Stimulated activated CD8-positive, alpha-beta memory T cell treated with anti-CD3 and anti-CD28 coated beads, Interleukin-2, amount 100 ng/mL, for 48 hours (primary cell): ENCODE results near the gene YPEL5.

Experiments
- DNase-seq, 2 donors: peaks; one replicate each; pipeline ENCODE4 v3.0.0-alpha.2; 2020; ENCODE audit warnings: low read depth in 2 of 2

YPEL5 gene

DNA sequence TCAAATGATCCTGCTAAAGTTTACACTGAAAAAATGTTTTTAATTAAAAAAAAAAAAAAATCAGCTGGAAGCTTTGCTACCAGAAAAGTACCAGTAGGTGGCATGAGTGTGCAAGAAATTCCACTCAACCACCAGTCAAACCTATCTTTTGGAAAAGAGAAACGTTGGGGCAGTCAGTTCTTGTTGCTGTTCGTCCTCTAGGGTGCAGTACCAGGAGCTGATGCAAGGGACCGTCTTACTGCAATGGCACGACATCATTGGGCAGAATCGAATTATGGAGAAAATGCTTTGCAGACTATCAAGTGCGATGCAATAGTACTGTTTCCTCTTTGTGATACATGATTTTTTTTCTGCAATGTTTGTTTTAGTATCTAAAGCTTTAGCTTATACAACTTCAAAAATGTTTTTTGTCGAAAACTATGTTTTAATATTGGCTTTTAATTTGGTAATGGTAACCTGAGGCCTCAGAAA lies 18.3 kb downstream of the YPEL5 start:
- no peak for DNase-seq

DNA sequence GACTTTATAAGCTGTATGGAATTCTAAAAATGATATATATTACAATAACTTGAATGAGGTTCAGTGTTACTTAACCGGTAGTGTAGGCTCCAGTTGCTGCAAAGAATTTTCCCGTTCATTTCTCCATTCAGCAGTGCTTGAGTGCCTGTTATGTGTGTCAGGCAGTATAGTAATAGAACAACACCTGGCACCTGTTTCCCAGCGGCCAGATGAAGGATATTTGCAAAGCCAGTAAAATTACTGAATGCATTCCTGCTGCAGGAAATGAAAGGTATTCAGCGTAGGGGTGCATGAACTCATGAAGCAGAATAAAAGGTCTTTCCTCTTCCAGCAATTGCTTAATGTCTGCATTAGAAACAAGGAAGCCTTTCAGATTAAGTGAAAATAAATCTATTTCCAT lies 18.8 kb downstream of the YPEL5 start:
- no peak for DNase-seq

GRCh38 chr2:30172627-30173026 lies 25.8 kb downstream of the YPEL5 start:
- DNase-seq: no peak

DNA sequence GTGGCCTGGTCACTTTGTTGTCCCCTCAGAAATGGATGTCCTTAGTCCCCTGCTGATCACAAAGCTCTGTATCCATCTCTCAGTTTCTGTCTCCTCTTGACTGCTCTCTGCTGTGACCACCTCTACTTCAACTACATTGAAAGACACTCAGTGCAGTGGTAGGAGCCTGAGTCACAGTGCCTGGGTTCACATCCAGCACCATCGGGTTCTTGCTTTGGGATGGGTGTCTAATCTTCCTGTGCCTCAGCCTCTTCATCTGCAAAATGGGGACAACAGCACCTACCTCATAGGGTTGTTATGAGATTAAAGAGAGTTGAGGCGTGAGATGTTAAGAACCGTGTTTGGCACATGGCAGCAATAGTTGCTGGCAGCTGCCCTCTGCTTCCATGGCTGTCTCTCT lies 30.6 kb downstream of the YPEL5 start:
- DNase-seq: no peak

GRCh38 chr2:30177956-30178355 lies 31.1 kb downstream of the YPEL5 start:
- DNase-seq: no peak

DNA sequence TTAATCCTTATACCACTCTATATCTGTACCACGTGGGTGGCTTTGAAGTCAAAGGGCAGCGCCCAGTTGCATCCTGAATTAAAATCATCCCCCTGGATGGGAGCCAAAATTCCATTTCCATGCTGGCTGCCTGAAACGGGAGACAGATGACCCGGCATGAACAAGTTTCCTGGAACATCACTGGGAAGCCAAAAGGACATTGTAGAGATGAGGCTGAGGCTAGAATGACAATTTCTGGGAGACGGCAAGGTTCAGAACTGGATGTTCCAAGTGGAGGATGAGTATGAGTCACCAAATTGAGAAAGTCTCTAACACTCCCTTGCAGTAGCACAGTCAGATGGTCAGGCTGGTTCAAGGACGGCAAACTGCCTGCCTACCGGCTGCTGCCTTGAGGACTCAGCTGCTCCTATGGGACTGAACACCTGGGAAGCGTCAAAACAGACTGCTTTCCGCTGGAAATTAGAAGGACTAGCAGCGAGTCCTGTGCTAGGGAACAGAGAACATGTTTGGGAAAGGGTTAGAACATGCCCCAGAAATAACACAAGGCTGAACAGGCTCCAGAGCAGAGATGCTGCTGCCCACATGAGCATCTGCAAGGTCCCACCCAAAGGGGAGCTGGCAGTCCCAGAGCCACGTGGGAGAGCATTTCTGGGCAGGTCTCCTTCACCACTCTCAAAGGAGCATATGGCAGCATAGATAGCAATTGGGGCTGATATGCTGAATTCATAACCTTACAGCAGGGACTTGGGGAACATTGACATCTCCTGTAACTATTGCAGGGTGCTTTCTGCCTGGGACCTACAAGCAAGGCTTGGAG lies 32.0 kb downstream of the YPEL5 start:
- no peak for DNase-seq

GRCh38 chr2:30179536-30179935 lies 32.7 kb downstream of the YPEL5 start:
- DNase-seq: no peak

DNA sequence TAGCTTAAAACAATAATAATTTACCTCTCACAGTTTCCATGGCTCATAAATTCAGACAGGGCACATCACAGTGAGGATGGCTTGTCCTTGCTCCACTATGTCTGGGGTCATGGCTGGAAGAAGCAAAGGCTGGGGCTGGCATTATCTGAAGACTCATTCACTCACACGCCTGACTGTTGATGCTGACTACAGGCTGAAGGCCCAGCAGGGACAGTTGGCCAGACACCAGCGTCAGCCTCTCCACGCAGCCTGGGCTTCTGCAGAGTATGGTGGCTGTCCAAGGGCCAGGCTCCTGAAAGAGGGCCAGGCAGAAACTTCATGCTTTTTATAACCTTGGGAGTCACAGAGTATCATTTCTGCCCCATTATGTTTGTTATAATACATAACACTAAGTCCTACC lies 33.4 kb downstream of the YPEL5 start:
- DNase-seq: no peak

GRCh38 chr2:30181176-30181575 lies 34.4 kb downstream of the YPEL5 start:
- DNase-seq: no peak

DNA sequence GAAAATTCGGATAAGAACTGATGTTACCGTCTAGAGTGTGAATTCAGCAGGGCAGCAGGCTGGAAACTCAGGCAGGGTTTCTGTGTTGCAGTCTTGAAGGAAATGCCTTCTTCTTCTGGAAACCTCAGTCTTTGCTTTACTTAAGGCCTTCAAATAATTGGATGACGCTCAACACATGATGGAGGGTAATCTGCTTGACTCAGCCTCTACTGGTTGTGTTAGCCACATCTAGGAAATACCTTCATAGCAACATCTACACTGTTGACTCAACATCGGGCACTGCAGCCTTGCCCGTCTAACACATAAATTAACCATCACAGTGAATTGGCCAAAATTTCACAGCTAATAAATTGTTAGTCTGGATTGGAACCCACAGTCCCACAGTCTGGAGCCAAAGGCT lies 37.2 kb downstream of the YPEL5 start:
- no peak for DNase-seq

GRCh38 chr2:30185178-30185577 lies 38.4 kb downstream of the YPEL5 start:
- DNase-seq: no peak

- no peak for DNase-seq
These were observed 41.5 kb downstream of the YPEL5 start for GRCh38 chr2:30188292-30188691.

DNA sequence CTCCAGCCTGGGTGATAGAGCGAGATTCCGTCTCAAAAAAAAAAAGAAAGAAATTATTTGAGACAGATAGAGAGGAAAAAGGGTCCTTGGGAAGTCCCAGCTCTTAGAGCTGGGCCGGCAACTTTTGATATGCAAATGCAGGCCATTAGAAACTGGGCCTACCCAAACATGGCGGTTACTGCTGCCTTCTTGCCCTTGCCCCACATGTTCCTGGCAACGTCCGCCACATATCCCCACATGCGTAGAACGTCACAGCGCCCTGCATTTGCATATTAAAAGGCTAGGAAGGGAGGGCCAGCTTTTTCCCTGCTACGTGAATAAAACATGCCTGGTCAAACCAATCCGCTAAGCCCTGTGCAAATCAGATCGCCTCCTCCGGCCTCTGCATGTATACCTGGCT lies 43.8 kb downstream of the YPEL5 start:
- DNase-seq: no peak

DNA sequence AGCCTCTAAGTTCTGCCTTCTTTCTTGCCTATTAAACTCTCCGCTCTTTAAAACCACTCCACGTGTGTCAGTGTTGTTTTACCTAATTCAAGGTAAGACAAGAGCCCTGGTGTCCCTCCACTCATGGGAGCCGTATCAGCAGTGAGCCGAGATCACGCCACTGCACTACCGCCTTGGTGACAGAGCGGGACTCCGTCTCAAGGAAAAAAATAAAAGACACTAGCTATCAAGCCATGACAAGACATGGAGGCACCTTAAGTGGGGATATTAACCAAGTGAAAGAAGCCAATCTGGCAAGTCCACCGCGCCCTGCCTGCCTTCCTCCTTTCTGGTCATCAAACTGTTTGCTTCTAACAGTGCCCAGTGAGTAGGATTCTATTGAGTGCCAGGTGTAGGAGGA lies 44.3 kb downstream of the YPEL5 start:
- no peak for DNase-seq

GRCh38 chr2:30191819-30192271 lies 45.0 kb downstream of the YPEL5 start:
- DNase-seq: no peak

GRCh38 chr2:30192314-30192713 lies 45.5 kb downstream of the YPEL5 start:
- DNase-seq: no peak

DNA sequence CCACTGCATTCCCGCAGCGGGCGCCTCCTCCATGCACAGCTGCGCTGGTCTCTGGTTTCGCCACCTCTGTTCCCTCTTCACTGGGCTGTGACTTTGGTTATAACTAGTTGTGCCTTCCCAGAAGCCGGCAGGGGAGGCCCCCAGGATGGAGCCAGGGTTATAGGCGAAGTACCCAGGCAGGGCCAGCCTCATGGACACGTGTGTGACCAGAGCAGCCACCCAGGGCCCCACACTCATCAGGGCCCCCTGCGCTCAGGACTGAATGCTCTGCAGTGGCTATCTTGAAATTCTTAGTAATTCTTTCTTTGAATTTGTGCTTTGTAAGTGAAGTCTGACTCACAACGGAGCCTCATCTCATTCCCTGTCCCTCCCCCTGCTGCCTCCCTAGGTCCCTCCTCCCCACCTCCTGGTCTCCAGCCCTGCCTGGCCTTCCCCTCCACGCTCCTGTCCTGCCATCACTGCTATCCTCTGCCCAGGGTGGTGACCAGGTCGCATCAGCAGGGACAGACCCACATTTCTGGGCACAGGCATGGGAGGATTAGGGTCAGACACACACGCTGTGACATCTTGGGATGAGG lies 46.4 kb downstream of the YPEL5 start:
- no peak for DNase-seq

DNA sequence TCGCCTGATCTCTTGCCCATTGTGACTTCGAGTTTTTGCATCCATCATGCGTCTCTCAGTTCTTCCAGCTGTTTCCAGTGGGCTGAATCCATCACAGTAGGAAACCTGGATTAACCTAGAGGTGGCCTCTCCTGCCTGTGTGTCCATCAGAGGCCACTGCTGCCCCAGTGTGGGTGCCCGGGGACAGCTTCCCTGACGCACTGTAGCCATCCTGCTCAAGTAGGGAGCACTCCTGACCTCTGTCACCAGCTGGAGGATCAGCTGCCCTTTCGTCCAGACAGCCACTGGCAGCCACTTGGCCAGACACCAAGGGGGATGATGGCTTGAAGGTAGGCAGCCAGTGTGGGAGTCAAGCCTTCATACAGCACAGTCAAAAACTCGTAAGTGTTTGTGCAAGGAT lies 47.6 kb downstream of the YPEL5 start:
- DNase-seq: no peak

DNA sequence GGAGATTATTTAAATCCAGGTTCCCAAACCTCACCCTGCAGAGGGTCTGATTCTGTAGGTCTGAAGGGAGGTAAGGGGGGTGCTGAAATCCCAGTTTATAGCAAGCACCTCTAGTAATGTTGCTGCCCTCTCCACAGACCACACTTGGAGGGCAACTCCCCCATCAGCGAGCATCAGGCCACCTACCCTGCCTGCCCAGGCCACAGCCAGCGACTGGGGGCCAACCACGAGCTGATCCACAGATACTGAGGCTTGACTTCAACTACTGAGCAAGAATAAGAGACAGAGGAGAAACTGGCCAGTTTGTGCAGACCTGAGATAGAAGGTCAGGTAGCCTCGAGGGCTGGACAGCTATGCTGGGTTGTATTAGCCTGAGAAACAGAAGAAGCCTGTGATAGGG lies 48.2 kb downstream of the YPEL5 start:
- DNase-seq: no peak

DNA sequence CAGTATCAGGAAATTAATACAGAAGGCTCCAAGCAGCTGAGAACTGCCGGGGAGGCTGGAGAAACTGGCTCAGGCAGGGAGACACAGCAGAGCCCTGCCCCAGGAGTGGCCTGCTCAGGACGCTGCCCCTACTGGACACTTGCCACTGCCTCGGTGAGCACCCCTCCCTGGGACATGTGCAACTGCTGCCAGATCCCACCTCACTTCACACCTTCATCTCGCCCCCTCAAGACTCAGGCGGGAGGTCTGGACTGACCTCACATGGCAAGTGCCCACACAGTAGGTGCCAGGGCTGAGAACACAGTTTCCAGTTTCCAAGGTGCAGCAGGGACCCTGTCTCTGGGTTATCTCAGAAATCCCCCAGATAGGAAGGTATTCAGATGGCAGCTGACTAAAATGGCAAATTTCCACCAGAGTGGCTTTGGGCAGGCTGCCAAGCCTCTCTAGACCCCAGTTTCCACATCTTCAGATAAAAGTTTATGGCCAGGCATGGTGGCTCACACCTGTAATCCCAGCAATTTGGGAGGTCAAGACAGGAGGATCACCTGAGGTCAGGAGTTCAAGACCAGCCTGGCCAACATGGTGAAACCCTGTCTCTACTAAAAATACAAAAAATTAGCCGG lies 50.9 kb downstream of the YPEL5 start:
- DNase-seq: no peak

DNA sequence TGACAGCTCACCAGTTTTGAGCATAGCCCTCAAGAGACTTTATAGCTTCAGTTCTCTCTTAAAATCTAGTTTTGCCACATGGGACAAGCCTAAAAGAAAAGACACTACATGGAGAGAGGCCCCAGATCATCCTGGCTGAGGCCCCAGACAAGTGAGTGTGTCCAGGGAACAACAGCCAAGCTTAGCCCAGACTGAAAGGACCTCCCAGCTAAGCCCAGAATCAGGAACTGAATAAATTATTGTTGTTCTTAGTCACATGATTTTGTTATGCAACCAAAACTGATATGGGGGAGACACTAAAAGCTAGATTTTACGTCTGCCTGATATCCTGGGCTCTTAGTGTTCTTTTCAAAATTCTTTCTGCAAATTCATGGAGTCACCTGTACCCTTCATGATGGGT lies 55.2 kb downstream of the YPEL5 start:
- DNase-seq: no peak

GRCh38 chr2:30203156-30203555 lies 56.3 kb downstream of the YPEL5 start:
- no peak for DNase-seq

GRCh38 chr2:30204281-30204680 lies 57.5 kb downstream of the YPEL5 start:
- no peak for DNase-seq
